Measurements from ENCODE around the gene MIPEP. TPM values are rescaled to one million over a fixed set of nuclear protein-coding genes. Genes with fewer than 3 reads are reported as not detected.

MIPEP gene
- total and polyA plus RNA-seq, 10 of the 15 experiments (the other 5 are each of a cell fraction or from before 2014, with no cell fraction given), result 15.6 to 56.2 (median 29.8) TPM

DNA sequence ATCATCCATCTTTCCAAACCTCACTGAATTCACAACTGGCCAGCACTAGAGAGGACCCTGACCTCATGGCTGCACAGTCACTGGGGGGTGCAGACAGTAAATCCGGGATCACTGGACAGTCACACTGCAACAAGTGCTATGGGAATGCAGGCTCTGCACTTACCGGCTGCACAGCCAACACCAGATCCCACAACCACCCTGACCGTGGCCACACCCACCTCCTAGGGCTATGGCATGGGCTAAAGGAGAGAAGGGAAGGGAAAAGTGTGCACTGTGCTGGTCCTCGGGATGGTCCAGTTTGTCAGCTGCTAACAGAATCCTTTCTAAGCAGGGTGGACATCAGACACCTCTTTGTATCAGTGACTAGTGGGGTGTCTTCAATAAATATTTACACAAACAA is 118.2 kb downstream of the MIPEP start (continued):
- TF ChIP-seq LARP7 (IDR thresholded peaks at IDR 0.05) (no peak), STAT3 (IDR thresholded peaks at IDR 0.05; ENCODE audit: low read depth, low read length) (no peak), WRNIP1 (IDR thresholded peaks at IDR 0.05; ENCODE audit: borderline replicate concordance, low read depth, low read length) (no peak), ZSCAN29 (IDR thresholded peaks at IDR 0.05) (no peak)

DNA sequence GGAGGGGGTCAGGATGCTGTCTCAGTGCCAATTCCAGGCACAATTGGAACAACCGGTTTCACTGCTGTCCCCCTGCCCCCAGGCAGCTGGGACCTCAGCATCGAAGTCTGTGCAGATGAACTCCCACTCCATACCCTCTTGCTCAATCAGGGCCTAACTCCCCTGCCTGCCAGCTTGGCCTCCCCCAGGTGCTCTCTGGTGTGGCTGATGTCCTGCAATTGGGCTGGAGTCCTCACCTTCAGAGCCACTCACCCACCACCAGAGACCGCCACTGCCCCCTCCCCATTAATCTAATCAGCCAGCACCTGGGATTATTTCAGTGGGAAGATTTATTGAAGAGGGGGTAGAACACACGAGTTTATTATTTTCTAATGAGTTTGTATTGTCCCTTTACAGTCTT is 118.8 kb downstream of the MIPEP start:
- FAIRE-seq, result no peak
- Histone ChIP-seq H3K4me3 (no peak overlapping the region), H3K4me1 (ENCODE audit: control insufficient read depth, insufficient read depth, low read length) (peaks cover 46% of the 10 kb centered on the region), H3K9ac (ENCODE audit: control insufficient read depth, insufficient read depth, low read length) (no peak overlapping the region; the same call in 1 of the 2 replicates), H3K4me2 (ENCODE audit: control insufficient read depth, insufficient read depth) (no peak overlapping the region), H3K27ac (ENCODE audit: control insufficient read depth, insufficient read depth) (no peak overlapping the region), H3K79me2 (ENCODE audit: control insufficient read depth, insufficient read depth, low read length) (no peaks in the 10 kb centered on the region), H4K20me1 (ENCODE audit: control insufficient read depth, insufficient read depth) (no peaks in the 10 kb centered on the region), H3K36me3 (ENCODE audit: control insufficient read depth in 2 of 2, insufficient read depth in 2 of 2, low read length in 1 of 2) (no peaks in the 10 kb centered on the region), H2AFZ (ENCODE audit: control insufficient read depth, low read depth, low read length) (no peak overlapping the region), H3K9me3 (replicated peaks; ENCODE audit: control insufficient read depth, insufficient read depth, low read length) (no peaks in the 10 kb centered on the region), H3K27me3 (replicated peaks in 1 of 2; ENCODE audit: control insufficient read depth in 2 of 2, insufficient read depth in 2 of 2, low read length in 1 of 2) (no peaks in the 10 kb centered on the region)
- no peak for DNase-seq (ENCODE audit: low read depth, low spot score)
- SMC1A ChIA-PET (ENCODE audit: uncharacterized antibody, unreplicated experiment), result interaction anchor here (0.6 to 2.9 kb wide), 2 partner anchors 42 to 75 kb away, joined by 3 to 9 read pairs; no protein-coding TSS in a partner anchor
- RAD21 ChIA-PET (ENCODE audit: unreplicated experiment), result no interaction called here
- intact Hi-C loops (cut with micrococcal nuclease; ENCODE audit: unreplicated experiment) (loop anchor here (10.0 kb wide), 1 partner anchor 196 kb away; the partner anchor contains the start of gene TNFRSF19), in situ Hi-C loops (cut with MboI) (no loop called here)
- CTCF ChIA-PET, result interaction anchor here (0.9 kb wide), 1 partner anchor 18 kb away, joined by 3 read pairs; no protein-coding TSS in a partner anchor
- 96% methylated on average over 4 of the region's 4 CpGs for WGBS (ENCODE audit: insufficient coverage, insufficient replicate concordance, low lambda C conversion rate, missing lambda C conversion rate)
- POLR2A ChIA-PET, result no interaction called here
- no TSS peak for BruUV-seq (replicated peaks)
- ATAC-seq, result no peak
- no peak for TF ChIP-seq MTA2 (IDR thresholded peaks at IDR 0.05; ENCODE audit: low read depth)
- no peak for TF ChIP-seq RFX5 (IDR thresholded peaks at IDR 0.05; ENCODE audit: low read depth, low read length)
- TF ChIP-seq, protein P1, sequence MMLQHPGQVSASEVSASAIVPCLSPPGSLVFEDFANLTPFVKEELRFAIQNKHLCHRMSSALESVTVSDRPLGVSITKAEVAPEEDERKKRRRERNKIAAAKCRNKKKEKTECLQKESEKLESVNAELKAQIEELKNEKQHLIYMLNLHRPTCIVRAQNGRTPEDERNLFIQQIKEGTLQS (IDR thresholded peaks at IDR 0.05; ENCODE audit: borderline replicate concordance, extremely low read depth, low read depth, low read length), result no peak
- TF ChIP-seq RBBP5 (conservative IDR thresholded peaks at IDR 0.05), result no peak
- no peak for TF ChIP-seq MYB (IDR thresholded peaks at IDR 0.05; ENCODE audit: borderline replicate concordance, low read depth, low read length)
- no peak for TF ChIP-seq ZNF207 (IDR thresholded peaks at IDR 0.05; ENCODE audit: borderline replicate concordance)
- TF ChIP-seq, protein P2, sequence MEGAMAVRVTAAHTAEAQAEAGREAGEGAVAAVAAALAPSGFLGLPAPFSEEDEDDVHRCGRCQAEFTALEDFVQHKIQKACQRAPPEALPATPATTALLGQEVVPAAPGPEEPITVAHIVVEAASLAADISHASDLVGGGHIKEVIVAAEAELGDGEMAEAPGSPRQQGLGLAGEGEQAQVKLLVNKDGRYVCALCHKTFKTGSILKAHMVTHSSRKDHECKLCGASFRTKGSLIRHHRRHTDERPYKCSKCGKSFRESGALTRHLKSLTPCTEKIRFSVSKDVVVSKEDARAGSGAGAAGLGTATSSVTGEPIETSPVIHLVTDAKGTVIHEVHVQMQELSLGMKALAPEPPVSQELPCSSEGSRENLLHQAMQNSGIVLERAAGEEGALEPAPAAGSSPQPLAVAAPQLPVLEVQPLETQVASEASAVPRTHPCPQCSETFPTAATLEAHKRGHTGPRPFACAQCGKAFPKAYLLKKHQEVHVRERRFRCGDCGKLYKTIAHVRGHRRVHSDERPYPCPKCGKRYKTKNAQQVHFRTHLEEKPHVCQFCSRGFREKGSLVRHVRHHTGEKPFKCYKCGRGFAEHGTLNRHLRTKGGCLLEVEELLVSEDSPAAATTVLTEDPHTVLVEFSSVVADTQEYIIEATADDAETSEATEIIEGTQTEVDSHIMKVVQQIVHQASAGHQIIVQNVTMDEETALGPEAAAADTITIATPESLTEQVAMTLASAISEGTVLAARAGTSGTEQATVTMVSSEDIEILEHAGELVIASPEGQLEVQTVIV (IDR thresholded peaks at IDR 0.05; ENCODE audit: borderline replicate concordance, partially characterized antibody), result no peak
- TF ChIP-seq PBX3 (IDR thresholded peaks at IDR 0.05; ENCODE audit: insufficient replicate concordance, low read depth, low read length), result no peak
- TF ChIP-seq FOXK2 (IDR thresholded peaks at IDR 0.05), result no peak
- TF ChIP-seq HCFC1 (IDR thresholded peaks at IDR 0.05; ENCODE audit: low read length), result no peak
- no peak for TF ChIP-seq POLR2AphosphoS5 (IDR thresholded peaks at IDR 0.05; ENCODE audit: low read length)
- TF ChIP-seq EZH2 (IDR thresholded peaks at IDR 0.05; ENCODE audit: borderline replicate concordance, control insufficient read depth, low read depth, low read length), result no peak
- TF ChIP-seq, protein P3, sequence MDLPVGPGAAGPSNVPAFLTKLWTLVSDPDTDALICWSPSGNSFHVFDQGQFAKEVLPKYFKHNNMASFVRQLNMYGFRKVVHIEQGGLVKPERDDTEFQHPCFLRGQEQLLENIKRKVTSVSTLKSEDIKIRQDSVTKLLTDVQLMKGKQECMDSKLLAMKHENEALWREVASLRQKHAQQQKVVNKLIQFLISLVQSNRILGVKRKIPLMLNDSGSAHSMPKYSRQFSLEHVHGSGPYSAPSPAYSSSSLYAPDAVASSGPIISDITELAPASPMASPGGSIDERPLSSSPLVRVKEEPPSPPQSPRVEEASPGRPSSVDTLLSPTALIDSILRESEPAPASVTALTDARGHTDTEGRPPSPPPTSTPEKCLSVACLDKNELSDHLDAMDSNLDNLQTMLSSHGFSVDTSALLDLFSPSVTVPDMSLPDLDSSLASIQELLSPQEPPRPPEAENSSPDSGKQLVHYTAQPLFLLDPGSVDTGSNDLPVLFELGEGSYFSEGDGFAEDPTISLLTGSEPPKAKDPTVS (IDR thresholded peaks at IDR 0.05; ENCODE audit: low read depth, low read length), result no peak
- TF ChIP-seq FOXM1 (IDR thresholded peaks at IDR 0.05; ENCODE audit: low read depth, low read length), result no peak
- no peak for TF ChIP-seq ZNF274 (IDR thresholded peaks at IDR 0.05; ENCODE audit: insufficient read depth, insufficient read length)
- TF ChIP-seq KAT2A (conservative IDR thresholded peaks at IDR 0.05; ENCODE audit: control insufficient read depth, low read depth, low read length), result no peak

Data from GM12878 (cell line).